Measurements from ENCODE around the gene UGDH. TPM values are rescaled to one million over a fixed set of nuclear protein-coding genes. Genes with fewer than 3 reads are reported as not detected.
A peak's percentile ranks its signal among the peaks of the same experiment; 100 is the strongest.

Gene UGDH
- 47.7 TPM for total RNA-seq
- long read RNA-seq, transcript UGDH-201 (12 exons, 3,216 nt), result major isoform, 118 of 138 reads
- long read RNA-seq, transcript UGDH-202 (11 exons, 2,826 nt), result minor isoform, 5 of 138 reads
- long read RNA-seq, partial matches to known transcripts, result 4 of 138 reads
- long read RNA-seq, other reads (novel, unspliced or antisense), result 11 of 138 reads

- H3K36me3 ChIP-seq, result no peaks in the 10 kb centered on the region
- no peaks in the 10 kb centered on the region for H3K9me3 ChIP-seq
- peak within 1 kb of the TSS; percentile 94 for H3K27ac ChIP-seq
- peak; percentile 99 for ATAC-seq
- DNase-seq, result peak; percentile 98
- peak within 1 kb of the TSS; percentile 98 for H3K4me3 ChIP-seq
- TF ChIP-seq CTCF (IDR thresholded peaks at IDR 0.05), result no peak
- H3K4me1 ChIP-seq, result peaks cover 23% of the 10 kb centered on the region
- intact Hi-C loops (cut with DNase I), result no loop called here
- H3K27me3 ChIP-seq (ENCODE audit: low read depth), result no peaks in the 10 kb centered on the region
Measured at GRCh38 chr4:39527296-39528060, at the start of gene UGDH. UGDH (minus strand) TSS chr4:39527439; CDS start chr4:39521512, 5,927 bp downstream.

- intact Hi-C loops (cut with DNase I), result no loop called here
- no peak overlapping the region for H3K27ac ChIP-seq
- ATAC-seq (no peak), DNase-seq (no peak)
- H3K4me1 ChIP-seq, result no peaks in the 10 kb centered on the region
- H3K36me3 ChIP-seq, result peaks cover 24% of the 10 kb centered on the region
- no peaks in the 10 kb centered on the region for H3K9me3 ChIP-seq
- no peaks in the 10 kb centered on the region for H3K27me3 ChIP-seq (ENCODE audit: low read depth)
- no peak overlapping the region for H3K4me3 ChIP-seq
- no peak for TF ChIP-seq CTCF (IDR thresholded peaks at IDR 0.05)
Measured at GRCh38 chr4:39574946-39575345, 47.7 kb upstream of the UGDH start.

- ATAC-seq (no peak), DNase-seq (no peak)
- intact Hi-C loops (cut with DNase I), result no loop called here
- H3K9me3 ChIP-seq, result no peaks in the 10 kb centered on the region
- H3K27ac ChIP-seq, result no peak overlapping the region
- H3K36me3 ChIP-seq, result peaks cover 14% of the 10 kb centered on the region
- H3K4me1 ChIP-seq, result no peaks in the 10 kb centered on the region
- H3K4me3 ChIP-seq, result no peak overlapping the region
- TF ChIP-seq CTCF (IDR thresholded peaks at IDR 0.05), result no peak
- H3K27me3 ChIP-seq (ENCODE audit: low read depth), result no peaks in the 10 kb centered on the region
Measured at GRCh38 chr4:39571504-39571903, 44.3 kb upstream of the UGDH start.

GRCh38 chr4:39571054-39571453 is 43.8 kb upstream of the UGDH start:
- intact Hi-C loops (cut with DNase I), result no loop called here
- H3K4me3 ChIP-seq, result no peak overlapping the region
- H3K27me3 ChIP-seq (ENCODE audit: low read depth), result no peaks in the 10 kb centered on the region
- DNase-seq, result no peak
- no peaks in the 10 kb centered on the region for H3K9me3 ChIP-seq
- H3K27ac ChIP-seq, result no peak overlapping the region
- no peak for TF ChIP-seq CTCF (IDR thresholded peaks at IDR 0.05)
- ATAC-seq, result no peak
- peaks cover 14% of the 10 kb centered on the region for H3K36me3 ChIP-seq
- H3K4me1 ChIP-seq, result no peaks in the 10 kb centered on the region

GRCh38 chr4:39569209-39569608 is 42.0 kb upstream of the UGDH start:
- intact Hi-C loops (cut with DNase I), result no loop called here

More at GRCh38 chr4:39569209-39569608, 42.0 kb upstream of the UGDH start:
- ATAC-seq (no peak), DNase-seq (no peak)
- Histone ChIP-seq H3K36me3 (peaks cover 24% of the 10 kb centered on the region), H3K9me3 (no peaks in the 10 kb centered on the region), H3K4me1 (no peaks in the 10 kb centered on the region), H3K4me3 (no peak overlapping the region), H3K27ac (no peak overlapping the region), H3K27me3 (ENCODE audit: low read depth) (no peaks in the 10 kb centered on the region)
- no peak for TF ChIP-seq CTCF (IDR thresholded peaks at IDR 0.05)
